Endodermal cell (in vitro differentiated cells): Measurements from ENCODE around the gene RMC1. TPM values are rescaled to one million over a fixed set of nuclear protein-coding genes. Genes with fewer than 3 reads are reported as not detected.

Source experiments
- DNase-seq: peaks from one replicate; pipeline ENCODE4 v3.0.0-alpha.2; 2017
- H3K27ac ChIP-seq: 2 replicates; pipeline ENCODE4 v1.5.1; 2013; ENCODE audit warnings: mild to moderate bottlenecking, low read depth, low read length, moderate library complexity
- H3K27me3 ChIP-seq: 2 replicates; pipeline ENCODE4 v1.6.1; 2013; ENCODE audit warnings: mild to moderate bottlenecking, low read length, moderate library complexity; ENCODE audit not compliant: insufficient read depth, control insufficient read depth, poor library complexity, severe bottlenecking
- H3K36me3 ChIP-seq: 2 replicates; pipeline ENCODE4 v1.7.0; 2013; ENCODE audit warnings: mild to moderate bottlenecking, low read length, moderate library complexity; ENCODE audit not compliant: control insufficient read depth, insufficient read depth
- H3K4me1 ChIP-seq: one replicate; pipeline ENCODE4 v1.7.0; 2013; ENCODE audit warnings: low read length; ENCODE audit not compliant: control insufficient read depth, insufficient read depth
- H3K4me3 ChIP-seq: 2 replicates; pipeline ENCODE4 v1.5.1; 2013; ENCODE audit warnings: mild to moderate bottlenecking, low read length, moderate library complexity
- H3K9ac ChIP-seq: 2 replicates; pipeline ENCODE4 v1.6.1; 2013; ENCODE audit warnings: mild to moderate bottlenecking, low read length, moderate library complexity; ENCODE audit not compliant: poor library complexity, severe bottlenecking; ENCODE audit errors: extremely low read depth
- H3K9me3 ChIP-seq: 2 replicates; pipeline ENCODE4 v1.6.1; 2013; ENCODE audit warnings: mild to moderate bottlenecking, low read length, moderate library complexity; ENCODE audit not compliant: control insufficient read depth
- H3K27ac Mint-ChIP-seq: 2 replicates; pipeline ENCODE4 v1.8.0; 2020; ENCODE audit warnings: mixed read lengths
- H3K27me3 Mint-ChIP-seq: 2 replicates; pipeline ENCODE4 v1.8.0; 2021; ENCODE audit warnings: mild to moderate bottlenecking, mixed read lengths; ENCODE audit not compliant: insufficient read depth
- H3K36me3 Mint-ChIP-seq: 2 replicates; pipeline ENCODE4 v1.8.0; 2020; ENCODE audit warnings: low read depth, mixed read lengths
- H3K4me1 Mint-ChIP-seq: 2 replicates; pipeline ENCODE4 v1.8.0; 2020; ENCODE audit warnings: mixed read lengths
- H3K4me3 Mint-ChIP-seq: 2 replicates; pipeline ENCODE4 v1.8.0; 2020; ENCODE audit warnings: mild to moderate bottlenecking, moderate library complexity, mixed read lengths
- H3K9me3 Mint-ChIP-seq: 2 replicates; pipeline ENCODE4 v1.8.0; 2020; ENCODE audit warnings: mild to moderate bottlenecking, mixed read lengths
- WGBS, 2 experiments: methylation state at CpG; one replicate each; pipeline versions ENCODE4 v1.1.5 to v1.1.7; 2013; ENCODE audit warnings: missing lambda C conversion rate in 2 of 2, mixed read lengths in 1 of 2; ENCODE audit not compliant: insufficient coverage in 1 of 2, insufficient read length in 1 of 2; 5-methylcytosine and 5-hydroxymethylcytosine counted together
- total RNA-seq, 2 donors: library from RNA; stranded (reverse); fragmentation: NEBNext Ultra II Directional in 1 of 2; extraction: Animal tissue kit (Norgen Biotek cat#: 25700) in 1 of 2; gene quantifications; 2 replicates in 1 of 2; 3 replicates in 1 of 2; pipeline ENCODE4 v1.2.1, GENCODE V29; 2021
- TF ChIP-seq, protein P1 (sequence below): fragments of 200-600 bp; sonication (generic); conservative IDR thresholded peaks from 2 replicates; pipeline ENCODE4 v1.5.0; 2021; ENCODE audit warnings: antibody characterized with exemption, mild to moderate bottlenecking

The RMC1 gene
- total RNA-seq, 2 donors from 2014 or later = 18.3 to 19.1 TPM

- Histone ChIP-seq H3K4me3 (no peak overlapping the region), H3K27ac (no peak overlapping the region), H3K27me3 (no peaks in the 10 kb centered on the region), H3K9ac (no peak overlapping the region), H3K36me3 (peaks cover 93% of the 10 kb centered on the region), H3K9me3 (no peaks in the 10 kb centered on the region), H3K4me1 (no peaks in the 10 kb centered on the region)
- TF ChIP-seq, protein P1, sequence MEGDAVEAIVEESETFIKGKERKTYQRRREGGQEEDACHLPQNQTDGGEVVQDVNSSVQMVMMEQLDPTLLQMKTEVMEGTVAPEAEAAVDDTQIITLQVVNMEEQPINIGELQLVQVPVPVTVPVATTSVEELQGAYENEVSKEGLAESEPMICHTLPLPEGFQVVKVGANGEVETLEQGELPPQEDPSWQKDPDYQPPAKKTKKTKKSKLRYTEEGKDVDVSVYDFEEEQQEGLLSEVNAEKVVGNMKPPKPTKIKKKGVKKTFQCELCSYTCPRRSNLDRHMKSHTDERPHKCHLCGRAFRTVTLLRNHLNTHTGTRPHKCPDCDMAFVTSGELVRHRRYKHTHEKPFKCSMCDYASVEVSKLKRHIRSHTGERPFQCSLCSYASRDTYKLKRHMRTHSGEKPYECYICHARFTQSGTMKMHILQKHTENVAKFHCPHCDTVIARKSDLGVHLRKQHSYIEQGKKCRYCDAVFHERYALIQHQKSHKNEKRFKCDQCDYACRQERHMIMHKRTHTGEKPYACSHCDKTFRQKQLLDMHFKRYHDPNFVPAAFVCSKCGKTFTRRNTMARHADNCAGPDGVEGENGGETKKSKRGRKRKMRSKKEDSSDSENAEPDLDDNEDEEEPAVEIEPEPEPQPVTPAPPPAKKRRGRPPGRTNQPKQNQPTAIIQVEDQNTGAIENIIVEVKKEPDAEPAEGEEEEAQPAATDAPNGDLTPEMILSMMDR = no peak
- no peak overlapping the region for H3K4me3 Mint-ChIP-seq
- H3K9me3 Mint-ChIP-seq = no peaks in the 10 kb centered on the region
- no peaks in the 10 kb centered on the region for H3K27me3 Mint-ChIP-seq
- 90 to 91% methylated on average over 3 to 4 of the region's 4 CpGs for WGBS, 2 experiments
- peaks cover 85% of the 10 kb centered on the region for H3K36me3 Mint-ChIP-seq
- DNase-seq = no peak
- H3K4me1 Mint-ChIP-seq = no peaks in the 10 kb centered on the region
- no peak overlapping the region for H3K27ac Mint-ChIP-seq
These were observed 29.5 kb downstream of the RMC1 start for GRCh38 chr18:23532848-23533247.

GRCh38 chr18:23534276-23534675 lies 31.0 kb downstream of the RMC1 start:
- Mint-ChIP-seq H3K4me1 (no peaks in the 10 kb centered on the region), H3K27ac (no peak overlapping the region), H3K4me3 (no peak overlapping the region), H3K36me3 (peaks cover 88% of the 10 kb centered on the region), H3K27me3 (no peaks in the 10 kb centered on the region), H3K9me3 (no peaks in the 10 kb centered on the region)
- DNase-seq = no peak
- Histone ChIP-seq H3K4me1 (no peaks in the 10 kb centered on the region), H3K9me3 (no peaks in the 10 kb centered on the region), H3K36me3 (peaks cover 94% of the 10 kb centered on the region), H3K9ac (no peak overlapping the region), H3K27ac (no peak overlapping the region), H3K4me3 (no peak overlapping the region), H3K27me3 (no peaks in the 10 kb centered on the region)
- TF ChIP-seq, protein P1 = no peak
- WGBS, 2 experiments = 95 to 98% methylated on average over 15 to 16 of the region's 16 CpGs

DNA sequence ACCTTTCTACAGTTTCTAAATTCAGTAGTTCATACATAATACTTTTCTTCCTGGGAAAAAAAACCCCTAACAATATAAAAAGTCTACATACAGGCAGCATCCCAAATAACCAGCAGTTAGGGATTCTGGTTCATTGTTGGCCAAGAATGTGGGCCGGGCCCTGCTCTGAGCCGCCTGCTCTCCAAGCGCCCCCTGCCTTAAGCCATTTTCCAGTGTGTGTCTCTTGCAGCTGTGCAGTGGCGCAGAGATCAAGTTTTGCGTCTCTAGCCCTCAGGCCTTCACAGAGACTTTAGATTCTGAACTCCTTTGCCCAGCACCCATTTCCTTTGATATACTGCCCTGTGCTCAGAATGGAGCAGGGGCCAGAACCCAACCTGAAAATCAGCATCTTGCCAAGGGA lies 32.9 kb downstream of the RMC1 start:
- peaks cover 88% of the 10 kb centered on the region for H3K36me3 Mint-ChIP-seq
- no peak overlapping the region for H3K27ac ChIP-seq

More for the DNA sequence above, 32.9 kb downstream of the RMC1 start:
- WGBS, 2 experiments = 89 to 95% methylated on average over 5 of the region's 5 CpGs
- H3K4me1 Mint-ChIP-seq = no peaks in the 10 kb centered on the region
- H3K9ac ChIP-seq = no peak overlapping the region
- H3K27ac Mint-ChIP-seq = no peak overlapping the region
- peaks cover 94% of the 10 kb centered on the region for H3K36me3 ChIP-seq
- no peak for DNase-seq
- H3K4me3 ChIP-seq = no peak overlapping the region
- TF ChIP-seq, protein P1 = no peak
- H3K4me3 Mint-ChIP-seq = no peak overlapping the region
- no peaks in the 10 kb centered on the region for H3K27me3 Mint-ChIP-seq
- H3K9me3 Mint-ChIP-seq = no peaks in the 10 kb centered on the region
- H3K4me1 ChIP-seq = no peaks in the 10 kb centered on the region
- H3K27me3 ChIP-seq = no peaks in the 10 kb centered on the region
- no peaks in the 10 kb centered on the region for H3K9me3 ChIP-seq
